ENCODE results near the gene HGFAC.

DNA sequence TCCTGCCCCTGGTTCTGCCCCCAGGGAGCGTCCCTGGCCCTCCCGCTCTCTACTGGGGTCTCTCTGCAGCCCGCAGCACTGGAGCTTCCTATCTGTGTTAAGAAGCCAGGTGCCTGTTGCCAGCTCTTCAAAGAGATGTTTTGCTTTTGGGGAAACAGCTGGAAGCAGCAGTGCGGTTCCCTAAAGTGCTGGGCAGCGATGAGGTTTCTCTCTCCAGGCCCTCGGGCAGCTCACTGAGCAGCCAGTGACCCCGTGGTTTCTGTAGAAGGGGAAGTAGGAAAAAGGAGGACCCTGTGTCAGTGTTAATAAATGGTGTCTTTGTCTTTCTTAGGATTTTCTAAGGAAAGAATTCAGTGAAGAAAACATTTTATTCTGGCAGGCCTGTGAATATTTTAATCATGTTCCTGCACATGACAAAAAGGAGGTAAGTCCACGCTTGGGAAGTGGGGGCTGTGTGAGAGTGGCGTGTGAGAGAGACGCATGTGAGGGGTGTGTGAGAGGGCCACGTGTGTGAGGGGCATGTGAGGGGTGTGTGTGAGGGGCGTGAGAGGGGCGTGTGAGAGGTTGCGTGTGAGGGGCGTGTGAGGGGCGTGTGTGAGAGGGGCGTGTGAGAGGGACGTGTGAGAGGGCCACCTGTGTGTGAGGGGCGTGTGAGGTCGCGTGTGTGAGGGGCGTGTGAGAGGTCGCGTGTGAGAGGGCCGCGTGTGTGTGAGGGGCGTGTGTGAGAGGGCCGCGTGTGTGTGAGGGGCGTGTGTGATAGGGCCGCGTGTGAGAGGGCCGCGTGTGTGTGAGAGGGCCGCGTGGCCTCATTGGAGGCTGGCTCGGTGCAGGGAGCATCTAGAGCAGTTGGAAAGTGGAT is 27.1 kb upstream of the HGFAC start:
- TF ChIP-seq, protein P1, sequence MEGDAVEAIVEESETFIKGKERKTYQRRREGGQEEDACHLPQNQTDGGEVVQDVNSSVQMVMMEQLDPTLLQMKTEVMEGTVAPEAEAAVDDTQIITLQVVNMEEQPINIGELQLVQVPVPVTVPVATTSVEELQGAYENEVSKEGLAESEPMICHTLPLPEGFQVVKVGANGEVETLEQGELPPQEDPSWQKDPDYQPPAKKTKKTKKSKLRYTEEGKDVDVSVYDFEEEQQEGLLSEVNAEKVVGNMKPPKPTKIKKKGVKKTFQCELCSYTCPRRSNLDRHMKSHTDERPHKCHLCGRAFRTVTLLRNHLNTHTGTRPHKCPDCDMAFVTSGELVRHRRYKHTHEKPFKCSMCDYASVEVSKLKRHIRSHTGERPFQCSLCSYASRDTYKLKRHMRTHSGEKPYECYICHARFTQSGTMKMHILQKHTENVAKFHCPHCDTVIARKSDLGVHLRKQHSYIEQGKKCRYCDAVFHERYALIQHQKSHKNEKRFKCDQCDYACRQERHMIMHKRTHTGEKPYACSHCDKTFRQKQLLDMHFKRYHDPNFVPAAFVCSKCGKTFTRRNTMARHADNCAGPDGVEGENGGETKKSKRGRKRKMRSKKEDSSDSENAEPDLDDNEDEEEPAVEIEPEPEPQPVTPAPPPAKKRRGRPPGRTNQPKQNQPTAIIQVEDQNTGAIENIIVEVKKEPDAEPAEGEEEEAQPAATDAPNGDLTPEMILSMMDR (IDR thresholded peaks at IDR 0.05; ENCODE audit: poor library complexity) = no peak
- no peak for TF ChIP-seq EZH2phosphoT487 (IDR thresholded peaks at IDR 0.05; ENCODE audit: low read depth, severe bottlenecking, unreplicated experiment)
- TF ChIP-seq EZH2 (IDR thresholded peaks at IDR 0.05; ENCODE audit: borderline replicate concordance) = no peak

All from hepatocyte (in vitro differentiated cells).